ENCODE results near the gene TPM3. TPM values are rescaled to one million over a fixed set of nuclear protein-coding genes. Genes with fewer than 3 reads are reported as not detected.
A peak's percentile ranks its signal among the peaks of the same experiment; 100 is the strongest.
"Not testable (repeated sequence)": the region's sequence is repeated elsewhere in the genome, so short reads cannot be mapped to it uniquely, and the experiment has no call there.

TPM3 gene
- 499 and 606 TPM in 2 replicates for total RNA-seq (2014; rRNA removed; shearing (Covaris generic))

DNA sequence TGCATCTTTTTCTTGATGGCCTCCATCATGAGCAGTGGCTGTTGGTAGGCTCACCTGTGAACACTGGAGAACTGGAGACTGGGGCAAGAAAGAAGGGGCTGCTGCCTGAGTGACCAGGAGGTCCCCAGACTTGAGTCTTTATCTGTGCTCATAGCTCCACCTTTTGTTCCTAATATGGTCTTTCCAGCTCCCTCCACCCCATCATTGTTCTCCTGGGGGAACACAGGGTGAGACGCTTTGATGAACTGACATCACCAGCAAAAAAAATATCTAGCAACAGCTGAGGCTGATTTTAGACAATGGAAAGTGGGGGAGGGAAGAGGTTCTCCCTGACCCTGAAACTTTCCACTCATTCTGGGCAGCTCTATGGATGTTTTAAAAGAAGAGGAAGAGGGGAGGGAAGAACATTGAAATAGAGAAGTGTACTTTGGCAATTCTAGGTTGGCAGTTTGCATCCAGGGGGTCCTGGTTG lies at the start of gene TPM3:
Gene TPM3 (minus strand): TSS at position 111 of the 472 bp plus-strand sequence. CDS start 82 bp downstream, at position 29.
- DNase-seq (ENCODE audit: low read depth): no peak

- DNase-seq (ENCODE audit: low read depth): no peak
Measured at GRCh38 chr1:154240294-154240833, 48.5 kb upstream of the TPM3 start.

DNA sequence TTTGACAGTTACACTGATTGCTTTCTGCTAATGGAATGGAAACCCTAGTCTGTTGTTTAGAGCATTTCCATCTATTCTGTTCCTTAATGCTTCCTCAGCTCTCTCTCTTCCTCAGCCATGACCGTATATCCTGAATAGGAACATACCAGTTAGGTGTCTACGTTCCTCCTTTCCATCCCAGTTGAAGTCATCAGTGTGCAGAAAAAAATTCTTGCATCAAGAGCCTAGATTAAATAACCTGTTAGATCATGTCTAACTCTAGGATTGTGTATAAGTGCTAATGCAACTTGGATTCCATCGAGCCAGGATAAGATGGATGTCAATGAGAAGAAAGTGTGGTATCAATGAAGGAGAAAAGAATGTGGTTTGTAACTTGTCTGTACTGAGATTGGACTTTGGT lies 47.6 kb upstream of the TPM3 start:
- no peak for DNase-seq (ENCODE audit: low read depth)

DNA sequence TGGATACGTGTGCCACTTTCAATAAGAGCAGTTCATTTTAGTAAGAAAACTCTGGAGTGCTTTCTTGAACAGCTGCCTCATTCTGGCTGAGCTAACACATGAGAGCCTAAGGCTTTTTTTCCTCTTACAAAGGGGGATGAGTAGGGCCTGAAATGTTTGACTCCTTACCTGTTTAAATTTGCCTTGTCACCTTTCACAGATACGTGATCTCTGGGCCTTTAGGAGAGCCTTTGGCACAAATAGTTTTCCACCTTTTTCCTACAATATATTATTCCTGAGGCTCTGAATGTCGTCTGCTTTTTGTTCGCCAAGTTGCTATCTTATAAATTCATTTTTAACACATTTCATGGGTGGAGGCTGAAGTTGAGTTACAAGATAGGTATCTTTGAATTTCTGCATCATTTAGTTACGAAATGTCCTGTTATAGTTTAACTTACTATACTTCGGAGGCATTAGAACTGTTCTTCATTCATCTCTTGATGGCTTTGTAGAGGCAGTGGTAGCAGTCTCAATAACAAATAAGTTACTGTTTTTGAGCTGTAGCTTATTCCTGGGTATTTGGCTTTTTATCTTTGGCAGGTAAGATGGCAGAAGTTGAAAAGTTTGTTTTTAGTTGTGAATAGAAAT lies 46.1 kb upstream of the TPM3 start:
- no peak for DNase-seq (ENCODE audit: low read depth)

GRCh38 chr1:154237435-154237834 lies 45.5 kb upstream of the TPM3 start:
- no peak for DNase-seq (ENCODE audit: low read depth)

DNA sequence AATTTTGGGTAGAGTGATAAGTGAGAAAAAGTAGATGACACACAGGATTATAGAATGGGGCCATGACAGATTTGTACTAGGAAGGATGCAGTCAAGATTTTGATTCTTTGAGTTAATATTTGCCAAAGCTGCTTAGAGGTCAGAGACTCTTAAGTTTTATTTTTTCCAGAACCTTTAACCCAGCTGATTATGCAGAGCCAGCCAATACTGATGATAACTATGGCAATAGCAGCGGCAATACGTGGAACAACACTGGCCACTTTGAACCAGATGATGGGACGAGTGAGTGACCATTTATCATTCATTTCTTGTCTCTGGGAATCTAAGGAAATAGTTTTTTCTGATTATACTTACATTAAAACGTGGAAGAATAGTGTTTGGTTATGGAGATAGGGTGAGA lies 45.0 kb upstream of the TPM3 start:
- no peak for DNase-seq (ENCODE audit: low read depth)

DNA sequence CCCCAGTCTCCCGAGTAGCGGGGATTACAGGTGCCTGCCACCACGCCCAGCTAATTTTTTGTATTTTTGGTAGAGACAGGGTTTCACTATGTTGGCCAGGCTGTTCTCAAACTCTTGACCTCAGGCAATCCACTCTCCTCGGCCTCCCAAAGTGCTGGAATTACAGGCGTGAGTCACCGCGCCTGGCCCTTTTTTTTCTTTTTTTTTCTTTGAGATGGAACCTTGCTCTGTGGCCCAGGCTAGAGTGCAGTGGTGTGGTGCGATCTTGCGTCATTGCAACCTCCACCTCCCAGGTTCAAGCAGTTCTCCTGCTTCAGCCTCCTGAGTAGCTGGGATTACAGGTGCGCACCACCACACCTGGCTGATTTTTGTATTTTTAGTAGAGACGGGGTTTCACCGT lies 41.2 kb upstream of the TPM3 start:
- DNase-seq (ENCODE audit: low read depth): peak; percentile 6

DNA sequence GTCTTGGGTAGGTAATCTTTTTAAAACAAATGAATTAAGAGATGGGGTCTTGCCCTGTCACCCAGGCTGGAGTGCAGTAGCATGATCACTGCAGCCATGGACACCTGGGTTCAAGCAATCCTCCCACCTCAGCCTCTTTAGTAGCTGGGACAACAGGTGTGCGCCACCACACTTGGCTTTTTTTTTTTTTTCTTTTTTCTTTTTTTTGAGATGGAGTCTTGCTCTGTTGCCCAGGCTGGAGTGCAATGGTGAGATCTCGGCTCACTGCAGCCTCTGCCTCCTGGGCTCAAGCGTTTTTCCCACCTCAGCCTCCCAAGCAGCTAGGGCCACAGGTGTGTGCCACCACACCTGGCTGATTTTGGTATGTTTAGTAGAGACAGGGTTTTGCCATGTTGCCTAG lies 39.2 kb upstream of the TPM3 start:
- DNase-seq (ENCODE audit: low read depth): not testable (repeated sequence)

- no peak for DNase-seq (ENCODE audit: low read depth)
Measured at GRCh38 chr1:154225370-154225769, 33.5 kb upstream of the TPM3 start.

DNA sequence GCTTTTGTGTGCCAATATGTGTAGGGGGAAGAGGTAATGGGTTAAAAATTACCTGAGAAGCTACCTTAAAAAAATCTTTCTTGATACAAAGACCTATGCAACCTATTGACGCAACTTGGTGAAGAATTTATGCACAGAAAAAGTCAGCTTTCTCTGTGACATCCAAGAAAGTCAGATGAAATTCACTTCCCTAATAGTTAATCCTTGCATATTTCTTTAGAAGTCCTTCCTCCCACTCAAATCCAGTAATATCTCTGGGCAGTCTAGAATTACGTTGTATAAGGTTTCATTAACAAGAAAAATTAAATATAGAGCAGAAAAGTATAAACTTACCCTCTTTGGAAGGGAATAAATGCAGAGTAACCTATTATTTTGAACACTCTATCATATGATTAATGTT lies 31.7 kb upstream of the TPM3 start:
- no peak for DNase-seq (ENCODE audit: low read depth)

DNA sequence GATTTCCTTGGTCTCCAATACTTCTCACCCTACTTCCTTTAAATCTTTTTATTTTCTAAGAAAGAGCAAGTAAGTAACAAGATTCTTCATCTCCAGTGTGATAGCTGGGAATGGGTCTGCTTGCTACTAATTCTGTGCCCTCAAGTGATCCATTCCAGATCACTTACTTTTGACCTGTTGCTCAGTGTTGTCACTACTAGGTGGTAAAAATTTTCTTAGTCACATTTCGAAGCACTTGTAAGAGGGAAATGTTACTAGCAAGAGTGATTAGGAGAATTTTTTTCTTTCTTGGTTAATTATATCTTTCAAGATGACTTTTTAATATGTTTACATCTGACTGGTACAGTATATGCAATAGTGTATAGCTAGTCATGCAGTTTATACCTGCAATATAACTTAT lies 31.0 kb upstream of the TPM3 start:
- DNase-seq (ENCODE audit: low read depth): no peak

DNA sequence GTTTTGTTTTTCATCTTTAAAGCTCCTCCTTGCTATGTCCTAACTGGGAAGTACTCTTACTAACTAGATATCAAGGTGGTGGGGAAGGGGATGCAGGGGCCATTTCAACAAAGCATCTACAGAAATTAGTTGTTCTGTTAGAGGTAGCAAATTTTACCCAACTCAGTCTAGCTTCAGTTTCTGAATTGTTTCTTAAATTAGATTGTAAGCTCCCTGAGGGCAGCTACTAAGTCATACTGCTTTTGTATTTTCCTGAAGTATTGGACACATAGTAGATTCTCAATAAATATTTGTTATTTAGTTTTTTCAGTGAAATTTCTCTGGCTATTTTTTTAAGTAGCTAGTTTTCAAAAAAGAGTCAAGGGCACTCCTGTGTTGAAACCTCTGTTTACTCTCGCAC lies 30.6 kb upstream of the TPM3 start:
- DNase-seq (ENCODE audit: low read depth): no peak

DNA sequence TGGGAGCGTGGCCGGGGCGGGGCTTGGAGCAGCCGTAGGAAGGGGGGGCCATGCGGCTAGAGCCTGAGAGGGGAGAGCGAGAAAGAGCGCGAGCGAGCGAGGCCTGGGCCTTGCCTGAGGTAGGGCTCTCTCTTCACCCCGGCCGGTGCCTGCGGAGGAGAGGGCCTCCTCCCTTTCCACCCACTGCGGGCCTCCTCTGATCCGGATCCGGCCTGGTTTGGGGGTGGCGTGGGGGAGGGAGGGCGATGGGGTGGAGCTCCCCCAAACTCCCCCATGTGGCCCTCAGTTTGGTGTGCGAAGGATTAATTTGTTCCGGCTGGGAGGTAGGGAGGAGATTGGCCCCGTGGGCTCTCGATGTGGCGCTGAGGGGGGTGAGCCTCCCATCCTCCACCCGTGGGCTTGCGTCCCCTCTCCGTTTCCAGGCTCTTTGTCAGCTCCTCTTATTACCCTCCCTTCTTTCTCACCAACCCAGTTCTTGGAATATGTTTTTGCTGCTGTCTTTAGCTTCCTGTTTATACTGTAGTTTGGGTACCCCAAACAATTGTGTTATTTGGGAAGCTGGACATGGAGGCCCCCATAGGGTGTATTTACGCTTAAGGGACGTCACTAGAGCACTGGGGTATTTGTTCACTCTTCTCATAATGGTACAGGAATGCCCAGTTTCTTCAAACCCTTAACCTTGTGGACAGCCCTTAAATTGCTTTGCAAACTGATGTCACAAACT lies 29.5 kb upstream of the TPM3 start:
- DNase-seq (ENCODE audit: low read depth): peak; percentile 58

DNA sequence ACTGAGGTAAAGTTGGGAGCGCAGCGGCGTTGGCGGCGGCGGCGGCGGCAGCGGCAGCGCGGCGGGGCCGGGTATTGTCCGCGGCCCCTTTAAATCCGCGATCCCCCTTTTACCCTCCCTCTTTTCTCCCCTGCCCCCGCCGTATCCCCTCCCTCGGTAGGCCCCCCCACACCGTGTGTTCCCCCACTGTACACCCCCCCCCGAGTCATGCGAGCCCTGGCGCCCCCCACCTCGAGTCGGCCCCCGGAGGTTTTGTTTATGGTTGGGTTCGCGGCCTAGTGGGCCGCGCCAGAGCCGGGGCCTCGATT lies 29.0 kb upstream of the TPM3 start:
- no peak for DNase-seq (ENCODE audit: low read depth)

GRCh38 chr1:154220071-154220969 lies 28.4 kb upstream of the TPM3 start, which contains the start of gene UBAP2L:
Gene UBAP2L, plus strand, starts transcription at chr1:154220955. Its CDS starts 4,169 bp downstream, at chr1:154225124.
- DNase-seq (ENCODE audit: low read depth): peak; percentile 98

DNA sequence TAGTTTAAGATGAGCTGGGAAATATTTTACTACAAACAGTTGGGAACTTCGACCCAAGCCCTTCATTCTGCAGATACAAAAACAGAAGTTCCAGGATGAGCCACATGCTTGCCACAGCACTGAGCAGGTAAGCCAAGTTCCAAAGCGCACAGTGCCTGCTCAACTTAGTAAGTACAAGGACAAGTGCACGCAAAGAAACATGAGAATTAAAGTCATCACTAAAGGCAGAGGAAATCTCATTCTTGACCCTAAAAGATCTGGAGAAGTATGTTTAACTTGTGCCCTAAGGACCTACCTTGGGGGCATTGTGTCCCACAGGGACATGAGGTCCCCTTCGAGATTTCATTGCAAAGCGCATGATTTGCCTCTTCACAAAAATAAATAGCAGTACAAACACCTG lies 27.6 kb upstream of the TPM3 start:
- peak; percentile 26 for DNase-seq (ENCODE audit: low read depth)

DNA sequence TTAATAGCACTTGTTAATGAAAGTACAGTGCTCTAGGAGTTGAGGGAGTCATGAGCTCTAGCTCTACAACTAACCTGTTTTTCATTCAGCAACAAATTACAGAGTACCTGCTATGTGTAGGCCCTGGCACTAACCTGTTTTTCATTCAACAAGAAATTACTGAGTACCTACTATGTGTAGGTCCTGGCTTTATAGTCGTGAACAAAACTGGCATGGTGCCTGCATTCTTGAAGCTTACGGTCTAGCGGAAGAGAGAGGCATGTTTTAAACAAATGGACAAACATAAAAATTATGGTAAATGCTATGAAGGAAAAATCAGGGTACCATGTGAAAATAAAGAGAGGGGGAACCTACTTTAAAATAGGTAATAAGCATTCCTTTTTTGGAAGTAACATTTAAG lies 26.6 kb upstream of the TPM3 start:
- no peak for DNase-seq (ENCODE audit: low read depth)

- DNase-seq (ENCODE audit: low read depth): peak; percentile 49
Measured at GRCh38 chr1:154213274-154213673, 21.4 kb upstream of the TPM3 start.

DNA sequence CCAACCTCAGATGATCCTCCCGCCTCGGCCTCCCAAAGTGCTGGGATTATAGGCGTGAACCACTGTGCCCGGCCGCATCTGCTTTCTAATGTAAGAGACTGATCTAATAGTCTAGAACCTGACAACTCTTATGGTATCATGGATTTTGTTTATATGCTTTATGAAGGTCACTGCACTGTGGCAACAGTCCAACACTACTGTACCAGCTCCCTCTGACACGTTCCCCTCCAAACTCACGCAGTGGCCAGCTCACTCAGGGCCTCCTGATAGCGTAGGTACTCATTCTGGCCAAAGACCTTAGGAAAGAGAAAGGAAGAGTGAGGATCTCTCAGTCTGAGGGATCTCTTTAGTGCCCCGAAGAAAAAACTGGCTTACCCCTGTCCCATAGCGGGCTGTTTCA lies 20.2 kb upstream of the TPM3 start:
- no peak for DNase-seq (ENCODE audit: low read depth)

GRCh38 chr1:154208677-154209388 lies 16.9 kb upstream of the TPM3 start:
- no peak for DNase-seq (ENCODE audit: low read depth)

DNA sequence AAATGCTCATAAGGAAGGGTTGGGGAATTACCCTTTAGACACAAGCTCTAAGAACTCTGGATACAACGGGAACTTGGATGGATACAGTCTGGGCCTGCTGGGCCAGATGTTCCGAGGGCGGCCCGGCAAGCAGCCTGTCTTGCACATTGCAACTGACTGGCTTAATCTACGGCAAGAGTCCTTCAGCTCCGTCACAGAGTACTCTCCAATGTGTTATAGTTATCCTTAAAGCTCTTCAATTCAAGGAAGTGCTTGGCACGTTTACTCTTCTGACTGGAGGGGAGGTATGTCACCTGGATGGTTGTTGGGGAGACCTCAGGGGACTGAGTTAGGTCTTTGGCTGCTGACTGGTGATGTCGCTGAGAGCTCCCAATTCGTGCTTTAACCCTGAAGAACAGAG lies 15.4 kb upstream of the TPM3 start:
- DNase-seq (ENCODE audit: low read depth): no peak

DNA sequence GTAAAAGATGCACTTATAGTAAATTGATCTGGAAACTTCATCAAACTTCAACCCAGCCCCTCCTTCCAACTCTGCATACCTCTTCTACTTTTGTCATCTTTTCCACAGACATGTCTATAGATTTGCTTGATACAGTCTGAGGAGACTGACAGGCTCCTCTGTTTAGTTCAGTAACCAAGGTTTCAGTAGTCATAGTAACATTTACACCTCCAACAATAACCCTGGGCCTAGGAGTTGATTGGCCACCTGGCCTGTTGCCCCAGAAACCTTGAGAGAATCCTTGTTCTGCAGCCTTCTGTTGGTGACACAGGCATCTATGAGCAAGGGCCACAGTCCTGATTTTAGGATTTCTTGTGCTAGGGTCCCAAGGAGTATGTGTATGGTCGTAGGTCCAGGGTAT lies 14.3 kb upstream of the TPM3 start, which contains the start of gene CFAP141:
Gene CFAP141 (minus strand): TSS at position 138 of the 400 bp plus-strand sequence. CDS start 26 bp downstream, at position 112.
- DNase-seq (ENCODE audit: low read depth): peak; percentile 20

Measured in RPMI7951 (cell line).